ENCODE measurements around the gene HMGCS1.

HMGCS1 gene

GRCh38 chr5:43286623-43287022 is 26.6 kb downstream of the HMGCS1 start:
- DNase-seq = no peak
- Histone ChIP-seq H3K27me3 (replicated peaks) (no peaks in the 10 kb centered on the region), H3K4me3 (ENCODE audit: low read depth, low read length) (no peak overlapping the region), H3K27ac (no peak overlapping the region), H3K36me3 (replicated peaks) (peaks cover 16% of the 10 kb centered on the region)
- TF ChIP-seq CTCF (IDR thresholded peaks at IDR 0.05; ENCODE audit: low read depth, low read length, missing control alignments) = no peak
- in situ Hi-C loops (cut with HindIII; ENCODE audit: low pct_ligation_motif_present, low sequenced_read_pairs) = no loop called here

- no peak overlapping the region for H3K4me3 ChIP-seq (ENCODE audit: low read depth, low read length)
- no peaks in the 10 kb centered on the region for H3K27me3 ChIP-seq (replicated peaks)
- DNase-seq = peak; percentile 63
- no peak for TF ChIP-seq CTCF (IDR thresholded peaks at IDR 0.05; ENCODE audit: low read depth, low read length, missing control alignments)
- H3K27ac ChIP-seq = no peak overlapping the region
- H3K36me3 ChIP-seq (replicated peaks) = peaks cover under 1% of the 10 kb centered on the region
- in situ Hi-C loops (cut with HindIII; ENCODE audit: low pct_ligation_motif_present, low sequenced_read_pairs) = no loop called here
Observed at GRCh38 chr5:43281840-43282658, 31.2 kb downstream of the HMGCS1 start.

- in situ Hi-C loops (cut with HindIII; ENCODE audit: low pct_ligation_motif_present, low sequenced_read_pairs) = no loop called here
- no peak overlapping the region for H3K27ac ChIP-seq
- no peak for DNase-seq
- TF ChIP-seq CTCF (IDR thresholded peaks at IDR 0.05; ENCODE audit: low read depth, low read length, missing control alignments) = no peak
- H3K36me3 ChIP-seq (replicated peaks) = no peaks in the 10 kb centered on the region
- no peaks in the 10 kb centered on the region for H3K27me3 ChIP-seq (replicated peaks)
- no peak overlapping the region for H3K4me3 ChIP-seq (ENCODE audit: low read depth, low read length)
Observed at GRCh38 chr5:43279548-43280274, 33.5 kb downstream of the HMGCS1 start.

GRCh38 chr5:43275391-43275790 is 37.8 kb downstream of the HMGCS1 start:
- Histone ChIP-seq H3K27me3 (replicated peaks) (no peaks in the 10 kb centered on the region), H3K27ac (no peak overlapping the region), H3K36me3 (replicated peaks) (no peaks in the 10 kb centered on the region), H3K4me3 (ENCODE audit: low read depth, low read length) (no peak overlapping the region)
- in situ Hi-C loops (cut with HindIII; ENCODE audit: low pct_ligation_motif_present, low sequenced_read_pairs) = no loop called here
- DNase-seq = no peak
- no peak for TF ChIP-seq CTCF (IDR thresholded peaks at IDR 0.05; ENCODE audit: low read depth, low read length, missing control alignments)

- Histone ChIP-seq H3K27me3 (replicated peaks) (no peaks in the 10 kb centered on the region), H3K36me3 (replicated peaks) (no peaks in the 10 kb centered on the region), H3K27ac (no peak overlapping the region), H3K4me3 (ENCODE audit: low read depth, low read length) (no peak overlapping the region)
- no peak for TF ChIP-seq CTCF (IDR thresholded peaks at IDR 0.05; ENCODE audit: low read depth, low read length, missing control alignments)
- no peak for DNase-seq
- in situ Hi-C loops (cut with HindIII; ENCODE audit: low pct_ligation_motif_present, low sequenced_read_pairs) = no loop called here
Observed at GRCh38 chr5:43274435-43275114, 38.6 kb downstream of the HMGCS1 start.

Measured in brain microvascular endothelial cell (primary cell).